HG03108 (cell line): ENCODE data around the gene ATP6AP1.

Experiments
- ATAC-seq: cut with Tn5 transposase; IDR thresholded peaks from one replicate; pipeline ENCODE4 v1.9.1; 2021; ENCODE audit warnings: moderate library complexity; ENCODE audit not compliant: unreplicated experiment

ATP6AP1 gene

DNA sequence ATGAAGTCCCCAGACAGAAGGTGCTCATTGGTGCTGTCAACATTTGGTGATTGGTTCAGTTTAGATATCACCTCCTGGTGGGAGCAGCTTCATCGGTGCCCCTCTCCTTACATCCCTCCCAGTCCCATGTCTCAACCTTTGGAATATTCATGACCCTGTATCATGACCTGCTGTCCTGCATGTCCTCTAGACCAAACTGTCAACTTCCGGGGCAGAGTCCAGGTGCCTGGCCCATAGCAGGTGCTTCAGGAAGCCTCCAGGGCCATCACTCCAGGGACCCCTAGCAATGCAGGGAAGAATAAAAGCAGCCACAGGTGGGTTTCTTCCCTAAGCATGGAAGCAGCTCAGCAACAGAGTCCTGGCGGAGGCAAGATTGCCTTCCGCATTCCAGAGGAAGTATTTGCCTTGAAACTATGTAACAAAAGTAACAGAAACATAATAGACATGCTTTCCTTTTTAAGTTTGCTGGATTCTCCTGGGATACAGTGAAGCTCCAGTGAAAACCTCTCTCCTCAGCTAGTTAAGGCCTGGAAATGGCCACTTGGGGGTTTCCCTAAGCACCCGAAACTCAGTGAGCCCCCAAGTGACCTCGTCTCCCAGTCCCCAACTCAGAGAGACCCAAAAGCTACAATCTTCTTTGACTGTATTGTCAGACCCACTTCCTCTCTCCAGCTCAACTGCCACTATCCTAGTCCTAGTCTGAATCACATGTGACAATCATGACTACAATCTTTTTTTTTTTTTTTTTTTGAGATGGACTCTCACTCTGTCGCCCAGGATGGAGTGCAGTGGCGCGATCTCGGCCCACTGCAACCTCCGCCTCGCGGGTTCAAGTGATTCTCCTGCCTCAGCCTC is 1.3 kb upstream of the ATP6AP1 start:
- ATAC-seq, result no peak

DNA sequence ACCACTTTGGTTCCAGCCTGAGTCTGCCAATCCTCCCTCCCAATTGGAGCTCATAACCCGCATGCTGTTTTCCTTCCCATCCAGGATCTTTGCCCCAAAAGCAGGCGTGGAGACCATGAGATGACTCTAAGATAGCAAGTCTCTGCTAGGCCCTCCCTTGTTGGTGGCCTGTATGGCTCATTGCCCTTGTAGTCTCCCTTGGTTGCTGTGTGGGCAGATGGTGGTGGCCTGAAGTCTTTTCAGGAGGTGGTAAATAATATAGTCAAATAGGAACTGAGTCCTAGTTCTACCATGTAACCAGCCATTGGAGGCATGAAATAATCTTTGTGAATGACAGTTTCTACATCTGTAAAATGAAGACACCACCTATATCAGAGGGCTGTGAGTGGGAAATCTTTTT is 1.2 kb downstream of the ATP6AP1 start:
- no peak for ATAC-seq

DNA sequence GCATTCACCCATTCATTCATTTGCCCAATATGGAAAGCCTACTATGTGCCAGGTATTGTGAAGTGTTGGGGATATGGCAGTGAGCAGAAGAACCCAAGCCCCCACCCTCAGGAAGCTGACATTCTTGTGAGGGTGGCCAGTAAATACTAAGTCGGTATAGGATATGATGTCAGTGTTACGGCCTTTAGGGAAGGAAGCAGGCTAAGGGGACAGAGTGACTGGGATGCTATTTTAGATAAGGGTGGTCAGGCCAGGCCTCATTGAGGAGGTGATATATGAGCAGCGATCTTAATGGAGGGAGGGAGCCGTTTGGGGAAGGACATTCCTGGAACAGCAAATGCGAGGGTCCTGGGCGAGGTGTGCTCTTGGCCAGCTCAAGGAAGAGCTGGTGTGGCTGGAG is 2.0 kb downstream of the ATP6AP1 start:
- no peak for ATAC-seq

DNA sequence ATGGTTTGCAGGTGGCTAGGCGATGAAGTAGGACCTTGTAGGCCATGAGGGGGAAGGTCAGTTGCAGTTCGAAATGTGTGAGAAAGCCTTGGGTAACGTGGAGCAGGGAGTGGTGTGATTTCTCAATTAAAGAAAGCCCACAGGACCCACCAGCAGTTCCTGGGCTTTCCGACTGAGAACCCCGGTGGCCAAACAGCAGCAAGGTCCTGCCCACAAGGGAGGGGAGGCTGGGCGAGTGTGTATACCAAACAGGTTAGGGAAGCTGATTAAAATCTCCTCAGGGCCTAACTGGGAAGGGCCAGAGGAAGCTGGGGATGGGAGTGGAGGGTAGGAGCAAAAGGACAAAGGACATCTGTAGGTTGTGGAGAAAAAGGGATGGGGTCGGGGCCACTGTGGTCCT is 2.4 kb downstream of the ATP6AP1 start:
- ATAC-seq, result no peak

DNA sequence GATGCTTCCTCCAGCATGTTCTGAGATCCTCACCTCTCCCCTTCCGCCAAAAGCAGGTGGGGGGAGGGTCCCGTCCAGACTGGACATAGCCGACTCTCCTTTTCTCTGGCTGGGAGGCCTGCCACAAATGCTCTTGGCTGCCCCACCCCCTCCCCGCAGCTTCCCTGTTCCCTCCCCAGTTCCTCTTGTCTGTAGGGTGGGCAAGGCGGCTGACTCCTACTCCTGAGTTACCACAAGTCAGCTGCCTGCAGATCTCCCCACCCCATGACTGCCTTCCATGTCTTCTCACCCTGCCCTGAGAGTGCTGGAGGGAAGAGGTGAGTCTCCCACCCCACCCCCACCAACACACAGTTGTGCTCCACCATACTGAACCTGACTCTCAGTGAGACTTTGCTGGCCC is 2.9 kb downstream of the ATP6AP1 start:
- ATAC-seq, result no peak

DNA sequence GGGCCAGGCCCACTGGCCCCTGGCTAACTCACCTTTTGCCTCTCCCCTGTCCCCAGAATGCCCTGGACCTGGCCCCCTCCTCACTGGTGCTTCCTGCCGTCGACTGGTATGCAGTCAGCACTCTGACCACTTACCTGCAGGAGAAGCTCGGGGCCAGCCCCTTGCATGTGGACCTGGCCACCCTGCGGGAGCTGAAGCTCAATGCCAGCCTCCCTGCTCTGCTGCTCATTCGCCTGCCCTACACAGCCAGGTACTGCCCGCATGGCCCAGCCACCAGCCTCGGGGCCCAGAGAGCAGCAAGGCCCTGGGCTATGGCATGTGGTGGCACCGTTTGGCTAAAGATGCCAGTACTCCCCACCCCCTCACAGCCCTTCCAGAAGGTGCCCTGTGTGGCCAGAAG is 3.7 kb downstream of the ATP6AP1 start:
- no peak for ATAC-seq

DNA sequence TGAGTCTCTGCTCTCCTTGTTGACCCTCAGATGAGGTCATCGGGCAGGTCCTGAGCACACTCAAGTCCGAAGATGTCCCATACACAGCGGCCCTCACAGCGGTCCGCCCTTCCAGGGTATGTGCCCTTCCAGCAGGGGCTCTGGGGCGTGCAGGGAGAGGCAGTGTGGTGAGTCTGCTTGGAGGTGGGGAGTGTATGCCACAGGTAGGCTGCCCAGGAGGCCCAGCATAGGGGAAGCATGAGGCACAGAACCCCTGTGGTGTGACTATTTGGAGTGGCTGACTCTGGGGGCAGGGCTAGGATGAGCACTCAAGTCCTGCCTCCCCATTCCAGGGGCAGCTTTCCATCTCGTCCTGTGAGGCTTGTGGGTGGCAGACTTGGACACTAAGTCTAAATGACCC is 5.1 kb downstream of the ATP6AP1 start:
- no peak for ATAC-seq

DNA sequence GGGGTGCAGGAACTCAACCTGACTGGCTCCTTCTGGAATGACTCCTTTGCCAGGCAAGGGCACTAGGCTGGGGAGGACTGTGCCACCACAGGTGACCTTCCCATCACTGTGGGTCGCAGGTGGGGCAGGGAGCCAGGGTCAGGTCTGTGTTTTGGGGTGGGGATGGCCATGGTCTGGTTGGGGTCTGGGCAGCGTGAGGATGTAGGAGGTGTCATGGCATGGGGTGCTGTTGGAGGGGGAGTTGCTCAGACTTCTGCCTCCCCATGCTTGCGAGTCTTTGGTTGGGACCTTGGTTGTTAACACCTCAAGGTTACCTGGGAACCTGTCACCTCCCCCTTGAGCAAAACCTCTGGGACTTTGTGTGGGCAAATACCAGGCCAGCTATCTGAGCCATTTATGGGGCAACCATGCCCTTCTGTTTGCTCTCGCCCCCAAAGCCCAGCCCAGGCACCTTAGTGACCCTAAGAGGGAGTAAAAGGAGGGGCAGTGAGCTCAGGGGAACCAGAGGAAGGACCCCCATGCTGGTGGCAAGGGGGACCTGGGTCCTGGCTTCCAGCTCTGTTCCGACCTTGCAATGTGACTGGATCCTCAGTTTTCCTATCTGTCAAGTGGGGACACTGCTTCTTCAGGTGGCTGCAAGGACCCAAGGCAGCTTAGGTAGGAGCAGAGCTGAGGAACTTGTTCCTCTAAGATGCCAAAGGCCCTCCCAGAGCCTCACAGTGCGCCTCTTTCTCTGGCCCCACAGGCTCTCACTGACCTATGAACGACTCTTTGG is 6.1 kb downstream of the ATP6AP1 start:
- no peak for ATAC-seq

DNA sequence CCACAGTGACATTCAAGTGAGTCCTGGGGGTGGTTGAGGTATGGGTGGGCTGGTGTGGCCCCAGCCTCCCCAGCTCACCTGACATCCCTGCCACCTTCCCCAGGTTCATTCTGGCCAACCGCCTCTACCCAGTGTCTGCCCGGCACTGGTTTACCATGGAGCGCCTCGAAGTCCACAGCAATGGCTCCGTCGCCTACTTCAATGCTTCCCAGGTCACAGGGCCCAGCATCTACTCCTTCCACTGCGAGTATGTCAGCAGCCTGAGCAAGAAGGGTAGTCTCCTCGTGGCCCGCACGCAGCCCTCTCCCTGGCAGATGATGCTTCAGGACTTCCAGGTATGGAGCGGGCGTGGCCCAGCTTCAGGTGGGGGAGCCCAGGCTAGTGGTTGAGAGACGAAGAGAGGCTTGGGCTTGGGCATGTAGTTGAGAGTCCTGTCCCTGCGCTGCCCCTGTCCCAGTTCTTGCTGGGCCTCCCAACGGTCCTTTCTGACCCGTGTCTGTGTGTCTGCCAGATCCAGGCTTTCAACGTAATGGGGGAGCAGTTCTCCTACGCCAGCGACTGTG is 6.8 kb downstream of the ATP6AP1 start:
- ATAC-seq, result no peak

DNA sequence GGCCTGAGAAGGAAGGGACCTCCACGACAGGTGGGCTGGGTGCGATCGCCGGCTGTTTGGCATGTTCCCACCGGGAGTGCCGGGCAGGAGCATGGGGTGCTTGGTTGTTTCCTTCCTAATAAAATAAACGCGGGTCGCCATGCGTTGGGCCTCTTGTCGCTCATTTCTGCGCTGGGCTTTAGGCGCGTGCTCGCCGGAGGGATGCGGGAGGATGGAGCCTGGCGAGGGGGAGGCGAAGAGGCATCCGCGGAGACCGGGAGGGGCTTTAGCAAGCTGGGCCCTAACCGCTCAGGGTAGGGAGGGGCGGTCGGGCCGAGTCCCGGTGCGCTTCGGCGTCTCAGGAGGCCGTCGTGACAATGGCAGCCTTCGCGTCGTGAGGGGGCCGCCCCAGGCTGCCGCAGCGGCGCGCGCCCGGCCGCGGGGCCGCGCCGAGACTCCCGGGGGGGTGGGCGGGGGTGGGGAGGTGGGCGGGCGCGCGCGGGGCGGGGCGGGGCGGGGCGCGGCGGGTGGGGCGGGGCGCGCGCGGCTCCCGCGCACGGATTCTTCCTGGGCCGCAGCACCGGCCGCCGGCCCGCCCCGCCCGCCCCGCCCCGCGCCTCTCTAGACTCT is 8.0 kb downstream of the ATP6AP1 start:
- no peak for ATAC-seq

DNA sequence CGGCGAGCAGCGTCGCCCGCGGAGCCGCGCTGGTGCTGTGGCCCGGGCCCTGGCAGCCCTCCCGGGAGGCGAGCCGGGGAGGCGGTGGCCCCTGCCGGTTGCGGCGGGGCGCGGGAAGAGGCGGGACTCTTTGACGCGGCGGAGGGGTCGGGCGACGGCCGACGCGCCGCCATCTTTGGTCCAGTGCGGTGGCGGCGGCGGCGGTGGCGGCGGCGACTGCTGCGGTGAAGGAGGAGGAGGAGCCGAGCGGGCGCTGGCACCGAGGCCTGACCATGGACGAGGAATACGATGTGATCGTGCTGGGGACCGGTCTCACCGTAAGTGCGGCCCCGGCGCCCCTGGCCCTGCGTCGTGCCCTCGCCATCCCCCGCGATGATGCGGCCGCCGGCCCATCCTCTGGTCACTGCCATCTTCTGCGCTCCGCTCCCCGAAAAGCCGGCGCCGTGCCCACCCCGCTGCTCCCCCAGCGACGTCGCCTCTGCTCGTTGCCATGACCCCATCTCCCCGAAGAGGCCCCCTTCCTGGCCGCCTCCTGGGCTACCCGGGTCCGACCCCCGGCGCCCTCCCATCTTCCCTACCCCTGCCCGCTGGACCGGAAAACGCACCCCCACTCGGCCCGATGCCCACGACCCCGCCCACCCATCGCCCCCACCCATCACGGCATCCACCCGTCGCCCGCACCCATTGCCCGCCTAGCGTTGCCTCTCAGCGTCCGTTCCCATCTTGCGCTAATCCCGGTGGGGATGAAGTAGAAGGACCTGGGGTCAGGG is 8.7 kb downstream of the ATP6AP1 start, which contains the start of gene GDI1:
TSS of gene GDI1 (plus strand) at position 172 of the 770 bp plus-strand sequence. CDS start at position 273, 101 bp downstream.
- ATAC-seq, result no peak

DNA sequence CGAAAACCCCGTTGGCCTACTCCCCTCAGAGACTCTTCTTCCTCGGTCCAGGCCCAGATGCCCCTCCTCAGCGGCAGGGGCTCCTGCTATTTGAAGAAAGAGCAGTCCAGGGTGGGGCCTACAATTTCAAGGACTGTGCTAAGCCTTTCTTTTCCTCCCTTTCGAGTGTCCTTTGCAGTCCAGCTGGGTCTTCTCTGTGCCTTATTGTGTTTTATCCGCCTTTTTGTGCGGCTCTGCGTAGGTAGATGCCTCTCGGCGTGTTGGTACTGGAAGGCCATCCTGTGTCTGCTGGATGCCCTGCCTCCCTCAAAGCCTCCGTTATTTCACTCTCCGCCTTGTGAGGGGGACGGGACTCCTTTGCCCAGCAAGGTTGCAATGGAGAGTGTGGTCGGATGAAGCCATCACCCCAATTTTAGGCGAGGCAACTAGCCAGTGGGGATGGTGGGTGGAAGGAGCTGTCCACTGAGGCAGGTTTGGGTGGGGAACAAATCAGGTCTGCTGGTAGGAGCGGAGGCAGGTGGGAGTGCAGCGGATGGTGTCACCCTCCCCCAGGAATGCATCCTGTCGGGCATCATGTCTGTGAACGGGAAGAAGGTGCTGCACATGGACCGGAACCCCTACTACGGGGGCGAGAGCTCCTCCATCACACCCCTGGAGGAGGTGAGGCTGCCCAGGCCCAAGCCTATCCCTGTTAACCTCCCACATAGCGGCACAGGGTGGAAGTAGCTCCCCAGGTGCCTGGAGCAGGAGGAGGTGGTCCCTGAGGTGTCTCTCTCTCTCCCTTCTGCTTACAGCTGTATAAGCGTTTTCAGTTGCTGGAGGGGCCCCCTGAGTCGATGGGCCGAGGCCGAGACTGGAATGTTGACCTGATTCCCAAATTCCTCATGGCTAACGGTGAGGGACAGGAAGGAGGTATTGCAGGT is 9.8 kb downstream of the ATP6AP1 start:
- ATAC-seq, result no peak

DNA sequence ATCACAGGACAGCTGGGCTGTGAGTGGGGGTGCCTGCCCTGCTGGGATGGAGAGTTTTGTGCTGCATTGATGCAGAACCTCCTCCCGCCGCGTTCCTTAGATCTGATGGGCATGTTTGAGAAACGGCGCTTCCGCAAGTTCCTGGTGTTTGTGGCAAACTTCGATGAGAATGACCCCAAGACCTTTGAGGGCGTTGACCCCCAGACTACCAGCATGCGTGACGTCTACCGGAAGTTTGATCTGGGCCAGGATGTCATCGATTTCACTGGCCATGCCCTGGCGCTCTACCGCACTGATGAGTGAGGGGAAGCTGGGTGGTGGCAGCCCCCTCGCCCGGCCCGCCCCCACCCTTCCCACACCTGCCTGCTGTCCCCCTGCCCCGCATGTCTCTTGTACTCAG is 11.4 kb downstream of the ATP6AP1 start:
- ATAC-seq, result no peak

DNA sequence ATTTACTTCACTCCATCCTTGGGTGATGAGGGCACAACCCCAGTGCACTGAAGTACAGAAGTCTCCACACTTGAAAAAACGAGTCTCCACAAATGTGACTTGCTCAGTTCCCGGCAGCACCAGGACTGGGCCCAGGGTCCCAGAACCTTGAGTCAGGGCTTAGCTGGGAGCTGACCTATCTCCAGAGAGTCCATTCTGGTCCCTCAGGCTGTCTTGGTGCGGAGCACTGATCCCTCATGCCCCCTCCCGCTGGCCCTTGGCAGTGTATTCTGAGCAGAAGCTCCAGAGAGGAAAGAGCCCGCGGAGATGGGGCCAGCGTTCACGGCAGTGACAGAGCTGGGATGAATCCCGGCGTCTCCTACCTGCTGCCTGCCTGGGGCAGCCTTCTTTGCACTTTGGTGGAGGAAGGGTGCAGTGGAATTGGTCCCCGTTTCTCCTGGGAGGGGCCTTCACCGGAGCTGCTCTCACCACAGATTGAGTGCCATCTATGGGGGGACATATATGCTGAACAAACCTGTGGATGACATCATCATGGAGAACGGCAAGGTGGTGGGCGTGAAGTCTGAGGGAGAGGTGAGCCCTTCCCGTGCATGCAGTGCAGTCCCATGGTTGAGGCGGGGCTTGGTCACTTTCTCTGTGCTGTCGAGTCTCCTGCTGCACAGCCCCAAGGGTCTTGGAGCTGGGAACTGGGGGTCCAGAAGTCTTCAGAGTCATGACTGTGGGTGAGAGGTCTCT is 12.3 kb downstream of the ATP6AP1 start:
- ATAC-seq, result no peak

DNA sequence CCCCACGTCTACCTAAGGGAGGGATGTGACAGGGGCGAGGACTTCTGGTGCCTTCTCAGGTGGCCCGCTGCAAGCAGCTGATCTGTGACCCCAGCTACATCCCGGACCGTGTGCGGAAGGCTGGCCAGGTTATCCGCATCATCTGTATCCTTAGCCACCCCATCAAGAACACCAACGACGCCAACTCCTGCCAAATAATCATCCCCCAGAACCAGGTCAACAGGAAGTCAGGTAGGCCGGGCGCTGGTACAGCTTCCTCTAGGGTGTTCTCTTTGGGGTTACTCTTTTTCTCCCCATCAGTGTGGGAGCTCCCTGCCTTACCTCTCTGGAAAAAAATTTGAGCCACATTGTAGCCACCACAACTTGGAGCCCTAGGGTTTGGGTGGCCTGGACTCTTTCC is 13.1 kb downstream of the ATP6AP1 start:
- ATAC-seq, result no peak

DNA sequence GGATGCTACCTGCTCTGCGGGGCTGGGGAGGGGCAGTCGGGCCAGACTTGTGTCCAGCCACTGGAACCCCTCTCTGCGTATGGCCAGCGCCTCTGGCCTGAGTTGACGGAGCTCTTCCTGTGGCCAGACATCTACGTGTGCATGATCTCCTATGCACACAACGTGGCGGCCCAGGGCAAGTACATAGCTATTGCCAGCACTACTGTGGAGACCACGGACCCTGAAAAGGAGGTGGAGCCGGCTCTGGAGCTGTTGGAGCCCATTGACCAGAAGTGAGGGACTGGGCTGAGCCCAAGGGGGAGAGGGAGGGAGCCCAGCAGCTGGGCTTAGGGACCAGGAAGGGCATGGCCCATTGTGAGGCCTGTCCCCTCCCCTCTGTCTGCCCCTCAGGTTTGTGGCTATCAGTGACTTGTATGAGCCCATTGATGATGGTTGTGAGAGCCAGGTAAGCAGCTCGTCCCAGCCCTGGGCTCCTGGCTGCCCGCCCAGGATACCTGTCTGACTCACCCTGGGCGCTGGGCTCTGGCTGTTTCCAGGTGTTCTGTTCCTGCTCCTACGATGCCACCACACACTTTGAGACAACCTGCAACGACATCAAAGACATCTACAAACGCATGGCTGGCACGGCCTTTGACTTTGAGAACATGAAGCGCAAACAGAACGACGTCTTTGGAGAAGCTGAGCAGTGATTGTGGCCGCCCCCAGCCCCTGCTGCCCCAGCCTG is 13.7 kb downstream of the ATP6AP1 start:
- ATAC-seq, result no peak

DNA sequence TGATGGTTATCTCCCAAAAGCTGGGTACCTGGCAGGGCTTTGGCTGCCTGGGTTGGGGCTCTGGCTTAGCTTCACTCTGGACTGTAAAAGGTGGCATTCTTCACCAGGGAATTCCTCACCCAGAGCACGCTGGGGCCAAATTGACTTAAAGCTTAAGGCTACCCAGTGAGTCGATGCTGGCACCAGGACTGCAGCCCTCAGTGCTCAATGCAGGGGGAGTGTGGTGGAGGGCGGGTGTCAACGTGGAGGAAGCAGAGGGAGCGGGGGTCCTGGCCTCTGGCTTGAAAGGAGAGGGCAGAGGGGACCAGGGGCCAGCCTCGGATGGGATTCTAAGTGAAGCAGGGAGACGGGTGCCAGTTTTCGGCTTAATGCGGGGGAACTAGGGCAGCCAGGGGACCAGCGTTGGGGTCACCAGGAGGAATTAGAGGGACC is 15.0 kb downstream of the ATP6AP1 start:
- ATAC-seq, result no peak
